Measurements from ENCODE around the gene ACY1.

ACY1 gene

GRCh38 chr3:51982838-51983577, at the start of gene ACY1:
TSS of gene ACY1 (plus strand) at chr3:51983535. CDS start at chr3:51984065, 530 bp downstream.
- Mint-ChIP-seq H3K27me3 (no peaks in the 10 kb centered on the region), H3K27ac (peak within 1 kb of the TSS; percentile 91), H3K9me3 (no peaks in the 10 kb centered on the region), H3K4me3 (peak within 1 kb of the TSS; percentile 92), H3K4me1 (peaks cover 24% of the 10 kb centered on the region), H3K36me3 (ENCODE audit: low read depth) (no peaks in the 10 kb centered on the region)
- ATAC-seq = peak; percentile 93
- peak; percentile 85 for DNase-seq

GRCh38 chr3:51934139-51934850, 49.0 kb upstream of the ACY1 start:
- H3K27ac Mint-ChIP-seq = no peak overlapping the region
- peaks cover 40% of the 10 kb centered on the region for H3K36me3 Mint-ChIP-seq (ENCODE audit: low read depth)
- no peak overlapping the region for H3K4me3 Mint-ChIP-seq
- no peaks in the 10 kb centered on the region for H3K9me3 Mint-ChIP-seq
- no peak for ATAC-seq
- peaks cover 6% of the 10 kb centered on the region for H3K4me1 Mint-ChIP-seq
- no peak for DNase-seq
- no peaks in the 10 kb centered on the region for H3K27me3 Mint-ChIP-seq

- peaks cover 40% of the 10 kb centered on the region for H3K36me3 Mint-ChIP-seq (ENCODE audit: low read depth)
- H3K9me3 Mint-ChIP-seq = no peaks in the 10 kb centered on the region
- ATAC-seq (no peak), DNase-seq (no peak)
- H3K27ac Mint-ChIP-seq = no peak overlapping the region
- H3K4me3 Mint-ChIP-seq = no peak overlapping the region
- no peaks in the 10 kb centered on the region for H3K27me3 Mint-ChIP-seq
- H3K4me1 Mint-ChIP-seq = peaks cover 15% of the 10 kb centered on the region
Measured at GRCh38 chr3:51934991-51935885, 48.1 kb upstream of the ACY1 start.

DNA sequence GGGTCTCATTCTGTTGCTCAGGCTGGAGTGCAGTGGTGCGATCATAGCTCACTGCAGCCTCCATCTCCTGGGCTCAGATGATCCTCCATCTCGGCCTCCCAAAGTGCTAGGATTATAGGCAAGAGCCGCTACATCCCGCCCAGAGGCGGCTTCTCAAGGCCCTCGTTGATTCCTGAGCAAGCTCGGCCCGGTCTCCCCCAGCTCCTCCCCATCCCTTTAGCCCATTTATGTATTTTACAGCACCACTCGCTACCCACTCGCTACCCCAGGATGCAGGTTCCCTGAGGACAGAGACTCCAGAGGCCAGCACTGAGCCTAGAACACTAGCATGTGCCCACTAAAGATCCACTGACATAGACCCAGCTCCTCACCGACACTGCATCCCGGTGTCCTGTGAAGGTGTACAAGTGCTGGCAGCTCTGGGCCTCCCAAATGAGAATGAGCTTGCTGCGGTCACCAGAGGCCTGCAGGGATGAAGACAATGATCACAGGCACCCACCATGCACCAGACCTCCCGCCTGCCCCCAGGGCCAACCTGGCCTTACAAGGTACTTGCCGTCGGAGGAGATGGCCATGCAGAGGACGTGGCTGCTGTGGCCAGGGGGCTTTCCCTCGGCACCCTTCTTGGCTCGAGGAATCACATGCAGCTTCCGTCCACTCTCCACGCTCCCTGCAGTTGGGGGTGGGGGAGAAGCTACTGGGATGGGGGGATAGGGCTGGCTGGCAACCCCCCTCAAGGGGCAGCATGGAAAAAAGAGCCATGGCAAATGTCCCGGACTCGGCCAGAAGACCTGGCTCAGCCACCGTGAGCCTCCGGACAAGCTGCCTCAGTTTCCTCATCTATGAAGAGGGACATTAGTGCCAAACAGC, 47.2 kb upstream of the ACY1 start:
- Mint-ChIP-seq H3K9me3 (no peaks in the 10 kb centered on the region), H3K4me1 (peaks cover 23% of the 10 kb centered on the region), H3K27me3 (no peaks in the 10 kb centered on the region), H3K27ac (no peak overlapping the region), H3K36me3 (ENCODE audit: low read depth) (peaks cover 39% of the 10 kb centered on the region), H3K4me3 (no peak overlapping the region)
- DNase-seq (no peak), ATAC-seq (no peak)

GRCh38 chr3:51937014-51937413, 46.3 kb upstream of the ACY1 start:
- Mint-ChIP-seq H3K4me3 (no peak overlapping the region), H3K27ac (no peak overlapping the region), H3K36me3 (ENCODE audit: low read depth) (peaks cover 33% of the 10 kb centered on the region), H3K4me1 (peaks cover 23% of the 10 kb centered on the region), H3K27me3 (no peaks in the 10 kb centered on the region), H3K9me3 (no peaks in the 10 kb centered on the region)
- DNase-seq (no peak), ATAC-seq (no peak)

GRCh38 chr3:51937611-51938450, 45.5 kb upstream of the ACY1 start:
- no peak for DNase-seq
- no peak overlapping the region for H3K27ac Mint-ChIP-seq
- H3K36me3 Mint-ChIP-seq (ENCODE audit: low read depth) = peaks cover 31% of the 10 kb centered on the region
- H3K27me3 Mint-ChIP-seq = no peaks in the 10 kb centered on the region
- peaks cover 28% of the 10 kb centered on the region for H3K4me1 Mint-ChIP-seq
- no peak for ATAC-seq
- no peak overlapping the region for H3K4me3 Mint-ChIP-seq
- H3K9me3 Mint-ChIP-seq = no peaks in the 10 kb centered on the region

DNA sequence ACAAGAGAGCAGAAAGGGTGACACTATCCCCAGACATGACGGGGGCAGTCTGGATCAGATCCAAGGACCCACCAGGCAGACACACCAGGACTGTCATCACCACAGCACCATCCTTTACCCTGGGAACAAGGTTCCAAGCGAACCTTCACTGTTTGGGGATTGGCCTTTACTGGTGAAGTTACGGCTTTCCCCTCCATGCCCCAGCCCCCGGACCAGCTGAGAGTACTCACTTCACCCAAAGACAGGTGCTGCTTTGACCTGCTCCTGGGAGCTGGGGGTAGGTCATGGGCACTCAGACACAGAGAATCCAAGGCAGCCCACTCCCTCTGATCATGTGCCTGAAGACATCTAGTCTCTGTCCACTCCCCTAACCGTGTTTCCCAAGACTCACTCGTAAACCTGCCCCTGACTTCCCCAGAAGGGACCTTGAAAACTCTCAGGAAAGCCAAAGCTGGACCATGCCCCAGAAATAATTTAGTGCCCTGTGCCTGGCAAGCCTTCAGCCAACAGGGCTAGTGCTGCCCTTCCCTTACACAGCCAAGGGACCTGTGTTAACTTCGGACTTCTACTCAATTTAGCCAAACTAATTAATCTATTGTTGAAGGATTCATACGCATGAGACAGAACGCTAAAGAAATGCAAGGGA, 44.4 kb upstream of the ACY1 start:
- Mint-ChIP-seq H3K27me3 (no peaks in the 10 kb centered on the region), H3K4me3 (peak overlapping the region; percentile 18), H3K9me3 (no peaks in the 10 kb centered on the region), H3K27ac (peak overlapping the region; percentile 17), H3K36me3 (ENCODE audit: low read depth) (peaks cover 26% of the 10 kb centered on the region), H3K4me1 (peaks cover 32% of the 10 kb centered on the region)
- DNase-seq = no peak
- no peak for ATAC-seq

DNA sequence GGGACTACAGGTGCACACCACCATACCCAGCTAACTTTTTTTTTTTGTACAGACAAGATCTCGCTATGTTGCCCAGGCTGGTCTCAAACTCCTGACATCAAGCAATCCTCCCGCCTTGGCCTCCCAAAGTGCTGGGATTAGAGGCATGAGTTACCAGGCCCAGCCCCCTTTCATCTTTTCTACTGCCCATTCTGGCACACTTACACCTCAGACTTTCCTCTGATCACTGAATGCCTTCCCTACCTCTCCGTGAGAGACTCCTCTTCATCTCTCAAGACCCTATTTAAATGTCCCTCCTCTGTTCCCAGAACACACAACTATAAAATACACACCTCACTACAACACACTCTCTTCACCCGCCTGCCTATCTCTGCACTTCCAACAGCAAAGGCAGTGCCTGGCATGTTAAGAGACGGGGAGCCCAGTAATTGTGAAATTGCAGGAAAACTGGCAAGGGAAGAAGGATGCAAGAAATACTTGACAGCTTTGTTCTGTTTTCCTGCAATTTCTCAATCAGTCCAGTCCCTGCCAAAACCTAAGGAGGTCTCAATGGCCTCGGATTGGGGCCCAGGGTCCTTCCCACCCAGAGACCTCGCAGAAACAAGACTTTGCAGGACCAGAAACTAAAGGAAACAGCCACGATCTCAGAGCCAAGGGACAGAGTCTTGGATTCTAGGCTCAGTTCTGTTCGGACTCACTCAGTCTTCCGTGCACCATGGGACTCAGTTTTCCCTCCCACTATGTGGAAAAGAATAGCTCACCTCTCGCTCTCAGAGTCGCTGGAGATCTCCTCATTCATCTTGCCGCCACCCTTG, 42.5 kb upstream of the ACY1 start:
- no peaks in the 10 kb centered on the region for H3K27me3 Mint-ChIP-seq
- peaks cover 21% of the 10 kb centered on the region for H3K36me3 Mint-ChIP-seq (ENCODE audit: low read depth)
- peak overlapping the region; percentile 79 for H3K4me3 Mint-ChIP-seq
- peaks cover 32% of the 10 kb centered on the region for H3K4me1 Mint-ChIP-seq
- H3K27ac Mint-ChIP-seq = peak overlapping the region; percentile 63
- H3K9me3 Mint-ChIP-seq = no peaks in the 10 kb centered on the region
- no peak for ATAC-seq
- DNase-seq = no peak

GRCh38 chr3:51941463-51941797, 41.9 kb upstream of the ACY1 start:
- H3K27ac Mint-ChIP-seq = peak overlapping the region; percentile 63
- peaks cover 32% of the 10 kb centered on the region for H3K4me1 Mint-ChIP-seq
- no peak for ATAC-seq
- no peak for DNase-seq
- peaks cover 21% of the 10 kb centered on the region for H3K36me3 Mint-ChIP-seq (ENCODE audit: low read depth)
- H3K9me3 Mint-ChIP-seq = no peaks in the 10 kb centered on the region
- H3K27me3 Mint-ChIP-seq = no peaks in the 10 kb centered on the region
- peak overlapping the region; percentile 79 for H3K4me3 Mint-ChIP-seq

DNA sequence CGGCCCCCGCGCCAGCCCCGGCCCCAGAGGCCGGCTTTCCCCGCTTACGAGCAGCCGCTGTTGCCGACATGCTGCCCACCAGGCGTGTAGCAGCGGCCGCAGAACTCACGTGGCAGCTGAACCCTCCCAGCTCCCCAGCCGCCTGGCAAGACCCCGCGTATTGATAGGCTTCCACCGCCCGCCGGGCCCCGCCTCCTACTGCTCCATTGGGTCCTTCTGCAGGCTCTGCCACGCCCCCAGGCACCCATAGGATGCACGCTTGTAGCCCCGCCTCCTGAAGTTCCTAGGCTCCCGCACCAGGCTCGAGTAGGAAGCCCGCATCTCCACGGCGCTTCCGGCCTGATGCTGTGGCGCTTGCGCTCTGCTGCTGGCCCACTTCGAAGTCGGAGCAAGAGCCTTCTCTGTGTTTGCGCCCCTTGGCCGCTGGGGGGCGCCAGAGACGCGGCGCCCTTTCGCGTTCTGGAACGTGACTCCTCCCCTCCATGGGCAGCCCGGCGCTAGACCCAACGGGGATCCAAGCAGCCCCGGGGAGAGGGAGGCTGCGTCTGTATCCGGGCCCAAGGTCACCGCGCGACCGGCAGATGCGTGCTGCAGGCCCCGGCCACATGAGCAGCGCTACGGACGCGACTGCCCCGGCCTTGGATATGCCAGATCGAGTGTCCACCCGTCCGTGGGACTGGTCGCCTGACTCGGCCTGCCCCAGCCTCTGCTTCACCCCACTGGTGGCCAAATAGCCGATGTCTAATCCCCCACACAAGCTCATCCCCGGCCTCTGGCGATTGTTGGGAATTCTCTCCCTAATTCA, 41.3 kb upstream of the ACY1 start, which contains the start of the genes PARP3 and RRP9:
PARP3 (plus strand) TSS at position 566 of the 805 bp plus-strand sequence. CDS start 993 bp downstream, outside the sequence.
RRP9 (minus strand) TSS at position 107 of the 805 bp plus-strand sequence; CDS start at position 70, 37 bp downstream.
- peak; percentile 93 for ATAC-seq

DNA sequence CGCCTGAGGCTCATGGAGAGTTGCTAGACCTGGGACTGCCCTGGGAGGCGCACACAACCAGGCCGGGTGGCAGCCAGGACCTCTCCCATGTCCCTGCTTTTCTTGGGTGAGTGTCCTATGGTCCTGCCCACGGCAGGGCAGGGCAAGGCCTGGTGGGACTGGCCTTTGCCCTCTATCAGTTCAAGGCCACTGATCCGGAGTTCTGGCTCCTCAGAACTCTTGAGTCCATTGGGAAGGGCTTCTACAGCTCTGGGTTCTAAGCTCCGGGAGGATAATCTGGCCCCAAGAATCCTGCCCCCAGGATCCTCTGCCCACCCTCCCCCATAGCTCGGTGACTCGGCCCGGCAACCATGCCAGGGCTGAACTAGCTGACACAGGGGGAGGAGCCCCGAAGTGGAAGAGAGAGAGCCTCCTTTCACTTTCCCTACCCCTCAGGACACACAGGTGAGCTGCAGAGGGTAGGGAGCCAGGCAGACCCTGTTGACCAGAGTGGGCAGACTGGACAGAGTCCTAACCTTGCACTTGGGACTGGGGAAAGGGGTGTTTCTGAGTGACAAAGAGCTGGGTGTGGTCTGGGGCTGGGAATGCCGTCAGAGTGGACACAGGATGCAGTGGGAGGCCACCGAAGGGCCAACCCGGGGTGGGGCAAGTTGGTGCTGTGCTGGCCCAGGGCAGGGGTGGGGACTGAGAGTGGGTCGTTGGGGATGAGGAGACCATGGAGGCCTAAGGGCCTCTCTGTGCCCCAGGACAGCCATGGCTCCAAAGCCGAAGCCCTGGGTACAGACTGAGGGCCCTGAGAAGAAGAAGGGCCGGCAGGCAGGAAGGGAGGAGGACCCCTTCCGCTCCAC, 40.5 kb upstream of the ACY1 start:
- Mint-ChIP-seq H3K27me3 (no peaks in the 10 kb centered on the region), H3K27ac (peak overlapping the region; percentile 63), H3K36me3 (ENCODE audit: low read depth) (peaks cover 14% of the 10 kb centered on the region), H3K4me1 (peaks cover 32% of the 10 kb centered on the region), H3K9me3 (no peaks in the 10 kb centered on the region), H3K4me3 (peak overlapping the region; percentile 79)
- ATAC-seq = peak; percentile 29
- DNase-seq = peak; percentile 69

More for the DNA sequence above, 41.3 kb upstream of the ACY1 start, which contains the start of the genes PARP3 and RRP9:
- peak; percentile 99 for DNase-seq
- Mint-ChIP-seq H3K4me3 (peak within 1 kb of the TSS; percentile 79), H3K4me1 (peaks cover 32% of the 10 kb centered on the region), H3K27me3 (no peaks in the 10 kb centered on the region), H3K27ac (peak within 1 kb of the TSS; percentile 63), H3K36me3 (ENCODE audit: low read depth) (peaks cover 19% of the 10 kb centered on the region), H3K9me3 (no peaks in the 10 kb centered on the region)
